Mesendoderm (in vitro differentiated cells): ENCODE measurements around the gene PTGER3.

ENCODE experiments used
- DNase-seq: peaks from one replicate; pipeline ENCODE4 v3.0.0; 2013
- H2AK5ac ChIP-seq: 2 replicates; pipeline ENCODE4 v1.6.1; 2013; ENCODE audit warnings: low read length, inconsistent platforms
- H2BK120ac ChIP-seq: 2 replicates; pipeline ENCODE4 v1.6.1; 2013; ENCODE audit warnings: low read depth, mild to moderate bottlenecking, low read length, moderate library complexity, mixed read lengths
- H2BK15ac ChIP-seq: replicated peaks from 2 replicates; pipeline ENCODE4 v1.6.1; 2013; ENCODE audit warnings: low read depth, mild to moderate bottlenecking, moderate library complexity
- H2BK5ac ChIP-seq: 2 replicates; pipeline ENCODE4 v1.6.1; 2013; ENCODE audit warnings: low read length, inconsistent platforms
- H3K18ac ChIP-seq: 2 replicates; pipeline ENCODE4 v1.6.1; 2013; ENCODE audit warnings: mild to moderate bottlenecking, low read length, mixed read lengths
- H3K23ac ChIP-seq: one replicate; pipeline ENCODE4 v1.6.1; 2013; ENCODE audit warnings: low read length
- H3K27ac ChIP-seq: 2 replicates; pipeline ENCODE4 v1.5.1; 2013; ENCODE audit warnings: low read depth, mild to moderate bottlenecking, inconsistent platforms, low read length, moderate library complexity
- H3K27me3 ChIP-seq: 2 replicates; pipeline ENCODE4 v1.6.1; 2013; ENCODE audit warnings: low read length, control low read depth, mild to moderate bottlenecking, inconsistent platforms; ENCODE audit not compliant: insufficient read depth, poor library complexity
- H3K36me3 ChIP-seq: 2 replicates; pipeline ENCODE4 v1.6.1; 2013; ENCODE audit warnings: low read length, inconsistent platforms; ENCODE audit not compliant: control insufficient read depth, insufficient read depth
- H3K4ac ChIP-seq: one replicate; pipeline ENCODE4 v1.6.1; 2013; ENCODE audit warnings: low read depth, mild to moderate bottlenecking, low read length, moderate library complexity
- H3K4me1 ChIP-seq: 2 replicates; pipeline ENCODE4 v1.6.1; 2013; ENCODE audit warnings: low read depth, low read length, inconsistent platforms; ENCODE audit not compliant: control insufficient read depth
- H3K4me2 ChIP-seq: 2 replicates; pipeline ENCODE4 v1.6.1; 2013; ENCODE audit warnings: low read length
- H3K4me3 ChIP-seq: 2 replicates; pipeline ENCODE4 v1.5.1; 2013; ENCODE audit warnings: mild to moderate bottlenecking, low read length
- H3K56ac ChIP-seq: one replicate; pipeline ENCODE4 v1.6.1; 2013; ENCODE audit warnings: low read length
- H3K79me1 ChIP-seq: 2 replicates; pipeline ENCODE4 v1.6.1; 2013; ENCODE audit warnings: low read length, inconsistent platforms
- H3K79me2 ChIP-seq: 2 replicates; pipeline ENCODE4 v1.6.1; 2013; ENCODE audit warnings: mild to moderate bottlenecking, low read length; ENCODE audit not compliant: control insufficient read depth, insufficient read depth
- H3K9ac ChIP-seq: 2 replicates; pipeline ENCODE4 v1.6.1; 2013; ENCODE audit warnings: low read length, inconsistent platforms
- H4K5ac ChIP-seq: one replicate; pipeline ENCODE4 v1.6.1; 2013; ENCODE audit warnings: low read length
- H4K8ac ChIP-seq: one replicate; pipeline ENCODE4 v1.6.1; 2013; ENCODE audit warnings: low read depth, mild to moderate bottlenecking, control low read depth, low read length, moderate library complexity
- WGBS: extraction: QIAGEN DNeasy Blood & Tissue Kit; methylation state at CpG from one replicate; pipeline ENCODE4 v1.1.7; 2013; ENCODE audit warnings: low lambda C conversion rate, missing lambda C conversion rate; ENCODE audit not compliant: insufficient coverage; ENCODE audit errors: extremely low coverage; 5-methylcytosine and 5-hydroxymethylcytosine counted together

The PTGER3 gene

GRCh38 chr1:71068325-71069240 lies 21.0 kb upstream of the PTGER3 start:
- Histone ChIP-seq H3K27me3 (no peaks in the 10 kb centered on the region), H3K27ac (no peak overlapping the region), H3K4me3 (no peak overlapping the region), H3K18ac (no peak overlapping the region), H3K4me1 (no peaks in the 10 kb centered on the region), H2BK5ac (no peak overlapping the region), H3K56ac (no peak overlapping the region), H3K4me2 (no peak overlapping the region), H3K79me1 (no peaks in the 10 kb centered on the region), H3K9ac (no peak overlapping the region), H3K36me3 (peaks cover 7% of the 10 kb centered on the region), H4K8ac (no peak overlapping the region), H2BK15ac (no peak overlapping the region), H2AK5ac (no peak overlapping the region), H3K4ac (no peak overlapping the region), H3K79me2 (no peaks in the 10 kb centered on the region), H2BK120ac (no peak overlapping the region), H4K5ac (no peak overlapping the region), H3K23ac (no peak overlapping the region)
- WGBS: 100% methylated on average over 1 of the region's 6 CpGs
- DNase-seq: no peak

- Histone ChIP-seq H2BK5ac (no peak overlapping the region), H2BK120ac (no peak overlapping the region), H3K18ac (no peak overlapping the region), H3K27me3 (no peaks in the 10 kb centered on the region), H3K23ac (no peak overlapping the region), H3K27ac (no peak overlapping the region), H3K9ac (no peak overlapping the region), H4K8ac (no peak overlapping the region), H2BK15ac (no peak overlapping the region), H3K36me3 (no peaks in the 10 kb centered on the region), H3K4me2 (no peak overlapping the region), H3K4ac (no peak overlapping the region), H3K79me2 (no peaks in the 10 kb centered on the region), H3K4me3 (no peak overlapping the region), H4K5ac (no peak overlapping the region), H2AK5ac (no peak overlapping the region), H3K56ac (no peak overlapping the region), H3K4me1 (no peaks in the 10 kb centered on the region), H3K79me1 (no peaks in the 10 kb centered on the region)
- no CpG with 5 or more reads among the region's 6 CpGs for WGBS
- DNase-seq: no peak
Observed at GRCh38 chr1:71054791-71055190, 7.2 kb upstream of the PTGER3 start.

- Histone ChIP-seq H2BK120ac (no peak overlapping the region), H3K18ac (no peak overlapping the region), H3K4me3 (no peak overlapping the region), H3K79me2 (no peaks in the 10 kb centered on the region), H3K4me2 (no peak overlapping the region), H3K56ac (no peak overlapping the region), H3K4ac (no peak overlapping the region), H2BK5ac (no peak overlapping the region), H2AK5ac (no peak overlapping the region), H3K27me3 (no peaks in the 10 kb centered on the region), H4K8ac (no peak overlapping the region), H3K79me1 (no peaks in the 10 kb centered on the region), H3K9ac (no peak overlapping the region), H2BK15ac (no peak overlapping the region), H3K27ac (no peak overlapping the region), H4K5ac (no peak overlapping the region), H3K4me1 (no peaks in the 10 kb centered on the region), H3K23ac (no peak overlapping the region), H3K36me3 (no peaks in the 10 kb centered on the region)
- no CpG with 5 or more reads among the region's 15 CpGs for WGBS
- no peak for DNase-seq
Observed at GRCh38 chr1:71054281-71054731, 6.7 kb upstream of the PTGER3 start.

- Histone ChIP-seq H2BK120ac (no peak overlapping the region), H3K4me2 (no peak overlapping the region), H3K18ac (no peak overlapping the region), H3K23ac (no peak overlapping the region), H3K9ac (no peak overlapping the region), H3K27ac (no peak overlapping the region), H4K8ac (no peak overlapping the region), H3K36me3 (no peaks in the 10 kb centered on the region), H4K5ac (no peak overlapping the region), H3K56ac (no peak overlapping the region), H3K4me1 (no peaks in the 10 kb centered on the region), H3K4ac (no peak overlapping the region), H3K4me3 (no peak overlapping the region), H2AK5ac (no peak overlapping the region), H3K79me1 (no peaks in the 10 kb centered on the region), H2BK5ac (no peak overlapping the region), H3K79me2 (no peaks in the 10 kb centered on the region), H2BK15ac (no peak overlapping the region), H3K27me3 (no peaks in the 10 kb centered on the region)
- no CpG with 5 or more reads among the region's 7 CpGs for WGBS
- no peak for DNase-seq
Observed at GRCh38 chr1:71053758-71054157, 6.1 kb upstream of the PTGER3 start.

GRCh38 chr1:71053146-71053545 lies 5.5 kb upstream of the PTGER3 start:
- no peak overlapping the region for H3K23ac ChIP-seq
- H3K9ac ChIP-seq: no peak overlapping the region
- H3K27ac ChIP-seq: no peak overlapping the region
- DNase-seq: no peak
- H2BK15ac ChIP-seq: no peak overlapping the region
- H2BK120ac ChIP-seq: no peak overlapping the region
- H4K8ac ChIP-seq: no peak overlapping the region
- H3K4me1 ChIP-seq: no peaks in the 10 kb centered on the region
- H3K36me3 ChIP-seq: no peaks in the 10 kb centered on the region
- H2BK5ac ChIP-seq: no peak overlapping the region
- no peak overlapping the region for H4K5ac ChIP-seq
- no peak overlapping the region for H2AK5ac ChIP-seq
- H3K4me3 ChIP-seq: no peak overlapping the region
- H3K18ac ChIP-seq: no peak overlapping the region
- no peaks in the 10 kb centered on the region for H3K79me1 ChIP-seq
- WGBS: no CpG with 5 or more reads among the region's 1 CpG
- H3K4ac ChIP-seq: no peak overlapping the region
- no peaks in the 10 kb centered on the region for H3K79me2 ChIP-seq
- H3K4me2 ChIP-seq: no peak overlapping the region
- H3K56ac ChIP-seq: no peak overlapping the region
- H3K27me3 ChIP-seq: peaks cover 2% of the 10 kb centered on the region
